ENCODE measurements around the gene CDC42SE2.

CDC42SE2 gene

GRCh38 chr5:131228646-131229045 is 35.2 kb upstream of the CDC42SE2 start:
- TF ChIP-seq, protein P1, sequence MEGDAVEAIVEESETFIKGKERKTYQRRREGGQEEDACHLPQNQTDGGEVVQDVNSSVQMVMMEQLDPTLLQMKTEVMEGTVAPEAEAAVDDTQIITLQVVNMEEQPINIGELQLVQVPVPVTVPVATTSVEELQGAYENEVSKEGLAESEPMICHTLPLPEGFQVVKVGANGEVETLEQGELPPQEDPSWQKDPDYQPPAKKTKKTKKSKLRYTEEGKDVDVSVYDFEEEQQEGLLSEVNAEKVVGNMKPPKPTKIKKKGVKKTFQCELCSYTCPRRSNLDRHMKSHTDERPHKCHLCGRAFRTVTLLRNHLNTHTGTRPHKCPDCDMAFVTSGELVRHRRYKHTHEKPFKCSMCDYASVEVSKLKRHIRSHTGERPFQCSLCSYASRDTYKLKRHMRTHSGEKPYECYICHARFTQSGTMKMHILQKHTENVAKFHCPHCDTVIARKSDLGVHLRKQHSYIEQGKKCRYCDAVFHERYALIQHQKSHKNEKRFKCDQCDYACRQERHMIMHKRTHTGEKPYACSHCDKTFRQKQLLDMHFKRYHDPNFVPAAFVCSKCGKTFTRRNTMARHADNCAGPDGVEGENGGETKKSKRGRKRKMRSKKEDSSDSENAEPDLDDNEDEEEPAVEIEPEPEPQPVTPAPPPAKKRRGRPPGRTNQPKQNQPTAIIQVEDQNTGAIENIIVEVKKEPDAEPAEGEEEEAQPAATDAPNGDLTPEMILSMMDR (conservative IDR thresholded peaks at IDR 0.05; ENCODE audit: low read depth, low read length): no peak
- H3K4me3 ChIP-seq (ENCODE audit: low read length): no peak overlapping the region
- no peak for DNase-seq (ENCODE audit: low read depth)

GRCh38 chr5:131229623-131230022 is 34.2 kb upstream of the CDC42SE2 start:
- no peak overlapping the region for H3K4me3 ChIP-seq (ENCODE audit: low read length)
- TF ChIP-seq, protein P1 (conservative IDR thresholded peaks at IDR 0.05; ENCODE audit: low read depth, low read length): no peak
- DNase-seq (ENCODE audit: low read depth): no peak

- H3K4me3 ChIP-seq (ENCODE audit: low read length): no peak overlapping the region
- TF ChIP-seq, protein P1 (conservative IDR thresholded peaks at IDR 0.05; ENCODE audit: low read depth, low read length): no peak
- no peak for DNase-seq (ENCODE audit: low read depth)
These were observed 33.4 kb upstream of the CDC42SE2 start for GRCh38 chr5:131230406-131230805.

GRCh38 chr5:131239686-131240085 is 24.2 kb upstream of the CDC42SE2 start:
- TF ChIP-seq, protein P1 (conservative IDR thresholded peaks at IDR 0.05; ENCODE audit: low read depth, low read length): no peak

GRCh38 chr5:131242728-131243255 is 21.1 kb upstream of the CDC42SE2 start:
- DNase-seq (ENCODE audit: low read depth): no peak
- H3K4me3 ChIP-seq (ENCODE audit: low read length): no peak overlapping the region
- TF ChIP-seq, protein P1 (conservative IDR thresholded peaks at IDR 0.05; ENCODE audit: low read depth, low read length): no peak

More at GRCh38 chr5:131239686-131240085, 24.2 kb upstream of the CDC42SE2 start:
- no peak for DNase-seq (ENCODE audit: low read depth)
- no peak overlapping the region for H3K4me3 ChIP-seq (ENCODE audit: low read length)

GRCh38 chr5:131245312-131245711 is 18.5 kb upstream of the CDC42SE2 start:
- TF ChIP-seq, protein P1 (conservative IDR thresholded peaks at IDR 0.05; ENCODE audit: low read depth, low read length): no peak
- no peak for DNase-seq (ENCODE audit: low read depth)
- no peak overlapping the region for H3K4me3 ChIP-seq (ENCODE audit: low read length)

DNA sequence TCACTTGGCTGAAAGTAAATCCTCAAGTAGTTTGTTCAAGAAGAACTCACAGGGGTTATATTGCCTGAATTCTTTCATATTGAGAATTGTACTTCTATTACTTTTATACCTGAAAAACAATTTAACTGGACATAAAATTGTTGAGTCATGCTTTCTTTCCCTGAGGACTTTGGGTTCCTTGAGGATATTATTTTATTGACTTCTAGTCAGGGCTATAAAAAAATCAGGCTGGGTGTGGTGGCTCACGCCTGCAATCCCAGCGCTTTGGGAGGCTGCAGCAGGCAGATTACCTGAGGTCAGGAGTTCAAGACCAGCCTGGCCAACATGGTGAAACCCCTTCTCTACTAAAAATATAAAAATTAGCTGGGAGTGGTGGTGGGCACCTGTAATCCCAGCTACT is 17.9 kb upstream of the CDC42SE2 start:
- no peak for DNase-seq (ENCODE audit: low read depth)
- no peak overlapping the region for H3K4me3 ChIP-seq (ENCODE audit: low read length)
- TF ChIP-seq, protein P1 (conservative IDR thresholded peaks at IDR 0.05; ENCODE audit: low read depth, low read length): no peak

Data from retinal pigment epithelial cell (primary cell).